ENCODE results near the gene ANTKMT. TPM values are rescaled to one million over a fixed set of nuclear protein-coding genes. Genes with fewer than 3 reads are reported as not detected.

The ANTKMT gene
- total and polyA plus RNA-seq, 2 experiments from 2014 or later = 55.1 to 82.6 TPM

GRCh38 chr16:684071-684794, 36.7 kb upstream of the ANTKMT start, which contains the start of gene JMJD8:
Gene JMJD8 (minus strand): TSS chr16:684334. CDS start chr16:684319, 15 bp downstream.
- peaks cover 11% of the 10 kb centered on the region for H3K4me1 ChIP-seq (ENCODE audit: low read depth)
- H3K36me3 ChIP-seq = peaks cover 32% of the 10 kb centered on the region
- H3K27me3 ChIP-seq = no peaks in the 10 kb centered on the region
- no peaks in the 10 kb centered on the region for H3K9me3 ChIP-seq (ENCODE audit: low read depth)
- DNase-seq (ENCODE audit: low read depth in 1 of 2, low spot score in 1 of 2) = peak; percentile 97 to 98
- no peak for TF ChIP-seq CTCF (IDR thresholded peaks at IDR 0.05; ENCODE audit: low read depth, low read length)
- H3K27ac ChIP-seq = peak within 1 kb of the TSS; percentile 71
- peak within 1 kb of the TSS; percentile 71 for H3K4me3 ChIP-seq

GRCh38 chr16:684961-685696, 35.8 kb upstream of the ANTKMT start:
- DNase-seq (ENCODE audit: low read depth in 1 of 2, low spot score in 1 of 2) = no peak
- Histone ChIP-seq H3K36me3 (peaks cover 32% of the 10 kb centered on the region), H3K27me3 (no peaks in the 10 kb centered on the region), H3K27ac (peak overlapping the region; percentile 68), H3K9me3 (ENCODE audit: low read depth) (no peaks in the 10 kb centered on the region), H3K4me3 (no peak overlapping the region), H3K4me1 (ENCODE audit: low read depth) (peaks cover 16% of the 10 kb centered on the region)
- TF ChIP-seq CTCF (IDR thresholded peaks at IDR 0.05; ENCODE audit: low read depth, low read length) = no peak

- Histone ChIP-seq H3K4me3 (no peak overlapping the region), H3K27ac (no peak overlapping the region), H3K36me3 (peaks cover 32% of the 10 kb centered on the region), H3K9me3 (ENCODE audit: low read depth) (no peaks in the 10 kb centered on the region), H3K27me3 (peaks cover under 1% of the 10 kb centered on the region), H3K4me1 (ENCODE audit: low read depth) (peaks cover 16% of the 10 kb centered on the region)
- DNase-seq (ENCODE audit: low read depth in 1 of 2, low spot score in 1 of 2) = peak; percentile 43 to 52
- peak; percentile 44 for TF ChIP-seq CTCF (IDR thresholded peaks at IDR 0.05; ENCODE audit: low read depth, low read length)
These were observed 35.0 kb upstream of the ANTKMT start for GRCh38 chr16:685967-686366.

GRCh38 chr16:686459-687260, 34.3 kb upstream of the ANTKMT start:
- no peak overlapping the region for H3K4me3 ChIP-seq
- H3K4me1 ChIP-seq (ENCODE audit: low read depth) = peaks cover 11% of the 10 kb centered on the region
- no peaks in the 10 kb centered on the region for H3K9me3 ChIP-seq (ENCODE audit: low read depth)
- TF ChIP-seq CTCF (IDR thresholded peaks at IDR 0.05; ENCODE audit: low read depth, low read length) = no peak
- H3K27ac ChIP-seq = no peak overlapping the region
- peaks cover 8% of the 10 kb centered on the region for H3K27me3 ChIP-seq
- no peak for DNase-seq (ENCODE audit: low read depth in 1 of 2, low spot score in 1 of 2)
- peaks cover 27% of the 10 kb centered on the region for H3K36me3 ChIP-seq

GRCh38 chr16:687499-687898, 33.4 kb upstream of the ANTKMT start:
- Histone ChIP-seq H3K27ac (no peak overlapping the region), H3K4me3 (no peak overlapping the region), H3K9me3 (ENCODE audit: low read depth) (no peaks in the 10 kb centered on the region), H3K36me3 (peaks cover 18% of the 10 kb centered on the region), H3K4me1 (ENCODE audit: low read depth) (peaks cover 11% of the 10 kb centered on the region), H3K27me3 (peaks cover 16% of the 10 kb centered on the region)
- no peak for TF ChIP-seq CTCF (IDR thresholded peaks at IDR 0.05; ENCODE audit: low read depth, low read length)
- no peak for DNase-seq (ENCODE audit: low read depth in 1 of 2, low spot score in 1 of 2)
